T-helper 22 cell (primary cell): ENCODE measurements around the gene HBG1.

Experiments
- DNase-seq: peaks from one replicate; pipeline ENCODE4 v3.0.0-alpha.2; 2020; ENCODE audit warnings: low read depth

The HBG1 gene

DNA sequence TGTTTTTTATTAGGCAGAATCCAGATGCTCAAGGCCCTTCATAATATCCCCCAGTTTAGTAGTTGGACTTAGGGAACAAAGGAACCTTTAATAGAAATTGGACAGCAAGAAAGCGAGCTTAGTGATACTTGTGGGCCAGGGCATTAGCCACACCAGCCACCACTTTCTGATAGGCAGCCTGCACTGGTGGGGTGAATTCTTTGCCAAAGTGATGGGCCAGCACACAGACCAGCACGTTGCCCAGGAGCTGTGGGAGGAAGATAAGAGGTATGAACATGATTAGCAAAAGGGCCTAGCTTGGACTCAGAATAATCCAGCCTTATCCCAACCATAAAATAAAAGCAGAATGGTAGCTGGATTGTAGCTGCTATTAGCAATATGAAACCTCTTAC lies 24.2 kb downstream of the HBG1 start:
- DNase-seq, result no peak

GRCh38 chr11:5224538-5225479 lies 24.8 kb downstream of the HBG1 start:
- no peak for DNase-seq

DNA sequence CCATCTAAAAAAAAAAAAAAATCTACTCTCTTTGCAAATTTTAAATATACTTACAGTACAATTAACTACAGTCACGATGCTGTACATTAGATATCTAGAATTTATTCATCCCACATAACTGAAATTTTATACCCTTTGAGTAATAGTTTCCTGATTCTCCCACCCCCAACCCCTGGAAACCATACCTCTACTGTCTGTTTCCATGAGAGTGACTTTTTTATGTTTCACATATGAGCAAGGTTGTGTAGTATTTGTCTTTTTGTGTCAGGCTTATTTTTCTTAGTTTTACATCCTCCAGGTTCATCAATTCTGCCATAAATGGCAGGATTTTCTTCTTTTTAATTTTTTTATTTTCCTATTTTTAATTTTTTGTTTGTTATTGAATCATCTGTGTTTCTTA lies 26.0 kb downstream of the HBG1 start:
- DNase-seq, result no peak

DNA sequence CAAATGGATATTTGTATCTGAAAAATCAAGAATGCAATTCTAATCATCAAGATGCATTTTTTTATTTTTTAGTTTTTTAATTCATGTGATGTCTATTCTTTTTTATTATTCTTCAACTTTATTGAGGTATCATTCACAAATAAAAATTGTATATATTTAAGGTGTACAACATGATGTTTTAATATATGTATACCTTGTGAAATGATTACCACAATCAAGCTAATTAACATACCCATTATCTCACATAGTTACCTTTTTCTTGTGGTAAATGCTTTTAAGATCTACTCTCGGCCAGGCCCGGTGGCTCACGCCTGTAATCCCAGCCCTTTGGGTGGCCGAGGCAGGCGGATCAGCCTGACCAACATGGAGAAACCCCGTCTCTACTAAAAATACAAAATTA lies 26.5 kb downstream of the HBG1 start:
- no peak for DNase-seq

- no peak for DNase-seq
These were observed 39.2 kb downstream of the HBG1 start for GRCh38 chr11:5210376-5210885.

DNA sequence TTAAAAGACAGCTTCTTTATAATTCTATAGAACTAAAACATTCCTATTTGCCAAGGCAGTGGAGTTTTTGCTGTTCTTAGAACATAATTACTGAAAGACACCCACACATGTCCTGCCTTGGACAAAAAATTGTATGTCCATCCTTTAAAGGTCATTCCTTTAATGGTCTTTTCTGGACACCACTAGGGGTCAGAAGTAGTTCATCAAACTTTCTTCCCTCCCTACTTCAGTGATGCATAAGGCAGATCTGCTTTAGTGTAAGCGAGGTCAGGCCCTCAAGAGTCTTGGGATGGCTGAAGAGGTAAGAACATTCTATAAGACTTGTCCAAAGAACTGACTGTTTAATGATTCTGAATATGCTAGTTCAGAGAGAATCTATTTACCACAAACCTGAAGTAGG lies 44.9 kb downstream of the HBG1 start:
- DNase-seq, result no peak

DNA sequence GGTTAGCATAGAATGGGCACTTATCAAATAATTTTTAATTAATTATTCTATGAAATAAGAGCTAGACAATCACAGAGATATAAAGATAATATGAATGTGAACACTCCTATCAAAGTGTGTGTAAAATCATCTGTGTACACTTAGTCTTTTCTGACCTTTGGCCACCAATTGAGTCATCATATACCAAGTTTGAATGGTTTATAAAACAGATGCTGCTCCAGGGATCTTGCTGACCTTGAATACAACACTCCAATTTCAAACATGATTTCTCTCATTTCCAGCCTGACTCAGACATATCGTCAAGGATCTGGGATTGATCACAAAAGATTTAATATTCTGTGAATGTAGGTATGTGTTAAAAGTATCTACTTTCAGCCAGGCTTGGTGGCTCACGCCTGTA lies 46.3 kb downstream of the HBG1 start:
- no peak for DNase-seq

GRCh38 chr11:5200582-5200981 lies 49.1 kb downstream of the HBG1 start, which contains the start of gene OR51V1:
OR51V1 (minus strand) TSS chr11:5200682; CDS start chr11:5200682, 0 bp downstream.
- no peak for DNase-seq

GRCh38 chr11:5198285-5198684 lies 51.4 kb downstream of the HBG1 start:
- no peak for DNase-seq
